GM19193 (cell line): ENCODE results near the gene CTDSP2.

Source experiments
- POLR2A ChIP-seq: IDR thresholded peaks from 4 replicates; pipeline ENCODE4 v1.6.1; 2011; ENCODE audit not compliant: insufficient read depth, insufficient read length; ENCODE audit errors: extremely low read depth

The CTDSP2 gene

GRCh38 chr12:57868221-57868620, 21.7 kb upstream of the CTDSP2 start:
- TF ChIP-seq POLR2A: no peak

GRCh38 chr12:57866308-57867019, 19.9 kb upstream of the CTDSP2 start:
- no peak for TF ChIP-seq POLR2A

DNA sequence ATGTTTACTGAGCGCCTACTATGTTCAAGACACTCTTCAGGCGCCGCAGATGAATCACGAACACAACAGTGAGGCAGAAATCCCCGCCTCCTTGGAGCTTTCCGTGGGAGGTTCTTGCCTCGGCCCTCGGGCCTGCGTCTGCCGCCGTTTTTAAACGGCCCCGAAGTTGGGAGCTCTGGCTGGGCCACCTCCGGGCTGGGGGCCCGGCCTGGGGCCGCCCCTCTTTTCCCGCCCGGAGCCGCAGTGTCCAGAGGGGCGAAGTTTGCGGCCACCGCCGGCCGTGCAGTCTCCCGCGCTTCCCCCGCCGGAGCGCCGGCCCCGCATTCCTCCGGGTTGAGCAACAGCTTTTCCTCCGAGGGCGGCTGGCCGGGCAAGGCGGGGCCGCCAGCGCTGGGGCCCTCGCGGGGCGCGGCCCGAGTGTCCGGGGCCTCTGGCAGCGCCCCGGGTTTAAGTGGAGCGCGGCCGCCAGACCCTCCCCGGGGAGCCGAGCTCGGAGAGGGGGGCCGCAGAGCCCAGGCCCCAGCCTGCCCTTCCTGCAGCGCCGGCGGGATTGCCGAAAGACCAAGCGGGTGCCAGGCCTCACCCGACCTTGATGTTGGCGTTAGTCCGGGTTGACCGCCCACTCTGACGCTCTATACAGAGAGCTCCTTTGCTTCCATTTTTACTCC, 18.7 kb upstream of the CTDSP2 start:
- no peak for TF ChIP-seq POLR2A

DNA sequence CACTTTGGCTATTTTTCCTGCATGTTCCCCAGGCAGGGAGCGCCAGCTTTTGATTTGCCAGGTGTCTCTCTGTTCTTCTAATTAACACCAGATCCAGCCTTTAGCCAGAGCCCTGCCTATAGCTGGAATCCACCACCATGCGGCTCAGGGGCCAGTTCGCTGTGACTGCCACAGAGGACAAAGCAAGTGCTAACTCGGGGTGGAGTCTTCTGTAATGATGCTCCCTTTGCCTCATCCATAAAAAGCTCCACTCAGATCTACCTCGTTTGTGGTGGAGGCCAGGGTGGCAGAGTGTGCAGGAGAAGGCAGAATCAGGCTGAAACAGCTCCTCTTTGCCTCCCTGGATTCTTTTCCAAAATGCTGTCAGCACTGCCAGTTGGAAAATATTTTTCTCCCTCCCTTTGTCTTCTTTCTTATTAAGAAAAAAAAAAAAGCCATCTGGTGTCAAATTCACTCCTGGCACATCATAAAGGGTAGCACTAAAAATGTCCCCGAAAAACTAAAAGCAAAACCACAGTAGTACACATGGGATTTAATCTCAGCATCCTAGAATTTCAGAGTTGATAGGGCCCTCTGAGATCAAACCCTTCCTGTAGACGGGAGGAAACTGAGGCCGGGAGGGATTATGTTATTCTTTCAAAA, 18.0 kb upstream of the CTDSP2 start:
- TF ChIP-seq POLR2A: no peak

GRCh38 chr12:57863676-57864075, 17.1 kb upstream of the CTDSP2 start:
- no peak for TF ChIP-seq POLR2A

GRCh38 chr12:57861967-57862366, 15.4 kb upstream of the CTDSP2 start:
- no peak for TF ChIP-seq POLR2A

DNA sequence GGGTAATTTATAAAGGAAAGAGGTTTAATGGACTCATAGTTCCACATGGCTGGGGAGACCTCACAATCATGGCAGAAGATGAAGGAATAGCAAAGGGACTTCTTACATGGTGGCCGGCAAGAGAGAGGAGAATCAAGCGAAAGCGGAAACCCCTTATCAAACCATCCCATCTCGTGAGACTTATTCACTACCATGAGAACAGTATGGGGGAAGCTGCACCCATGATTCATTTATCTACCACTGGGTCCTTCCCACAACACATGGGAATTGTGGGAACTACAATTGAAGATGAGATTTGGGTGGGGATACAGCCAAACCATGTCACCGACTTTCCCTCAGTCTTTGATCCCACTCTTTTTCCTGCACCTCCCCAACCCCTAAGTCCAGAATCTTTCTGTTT, 12.6 kb upstream of the CTDSP2 start:
- TF ChIP-seq POLR2A: no peak

- no peak for TF ChIP-seq POLR2A
Observed at GRCh38 chr12:57854965-57855364, 8.4 kb upstream of the CTDSP2 start.

DNA sequence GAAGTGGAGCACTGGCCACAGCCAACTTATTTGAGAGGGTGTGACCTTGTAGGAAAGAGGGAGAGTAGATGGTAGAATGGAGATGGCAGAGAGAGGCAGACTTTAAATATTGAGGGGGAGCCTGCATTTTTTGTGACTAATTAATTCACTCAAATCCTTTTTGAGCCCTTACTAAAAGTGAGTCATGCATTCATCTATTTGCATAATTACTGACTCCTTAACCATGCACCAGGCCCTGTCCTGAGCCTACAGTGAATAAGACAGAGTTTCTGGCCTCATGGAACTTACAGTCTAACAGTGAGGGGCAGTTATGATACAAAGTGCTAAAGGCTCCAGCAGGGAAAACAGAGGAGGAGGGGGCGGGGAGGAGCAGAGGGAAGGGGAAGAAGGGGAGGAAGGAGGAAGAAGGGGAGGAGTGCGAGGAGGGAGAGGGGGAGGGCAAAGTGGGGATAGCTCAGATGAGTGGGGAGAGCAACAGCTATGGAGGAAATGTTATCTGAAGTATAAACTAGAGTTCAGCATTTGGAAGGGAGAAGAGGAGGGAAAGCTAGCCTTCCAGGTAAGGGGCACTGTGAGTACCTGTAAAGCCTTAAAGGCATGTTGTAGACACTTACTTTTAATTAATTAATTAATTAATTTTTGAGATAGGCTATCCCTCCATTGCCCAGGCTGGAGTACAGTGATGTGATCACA, 7.5 kb upstream of the CTDSP2 start:
- no peak for TF ChIP-seq POLR2A

DNA sequence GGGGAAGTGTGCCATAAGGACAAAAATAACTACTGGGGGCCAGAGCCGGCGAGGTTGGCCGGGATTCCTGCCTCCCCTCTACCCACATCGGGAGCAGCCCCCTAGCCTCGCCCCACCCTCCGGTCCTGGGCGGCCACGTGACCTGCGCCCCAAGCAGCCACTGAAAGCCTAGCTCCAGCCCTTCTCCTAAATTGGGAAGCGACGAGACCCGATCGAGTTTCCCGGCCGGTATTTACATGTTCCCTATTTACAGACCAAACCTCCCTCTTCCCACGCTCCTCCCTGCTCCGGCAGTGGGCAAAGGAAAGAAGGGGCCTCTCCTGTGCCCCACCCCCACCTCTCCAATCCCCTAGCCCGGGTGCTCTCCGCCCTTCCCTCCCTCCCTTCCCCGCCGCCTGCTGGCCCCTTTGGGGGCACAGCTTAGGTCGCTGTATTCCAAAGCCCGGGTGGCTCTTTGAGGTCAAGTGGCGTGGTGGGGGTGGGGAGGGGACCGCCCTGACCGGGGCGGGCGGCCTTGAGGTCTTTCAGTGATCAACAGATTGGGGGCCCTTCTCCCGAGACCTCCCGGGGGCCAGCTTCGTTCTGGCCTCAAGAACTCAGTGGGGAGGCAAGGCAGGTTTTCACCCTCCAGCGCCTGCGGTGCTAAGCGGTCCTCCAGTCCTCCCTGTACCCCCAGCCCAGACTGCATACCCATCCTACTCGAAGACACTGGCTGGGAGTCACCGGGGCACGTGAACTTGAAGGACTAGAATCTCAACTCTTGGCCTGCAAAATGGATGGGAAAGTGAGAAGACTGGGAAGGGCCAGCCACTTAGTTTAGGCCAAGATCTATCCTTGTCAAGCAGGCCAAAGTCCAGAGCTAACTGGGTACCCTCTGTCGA, 6.3 kb upstream of the CTDSP2 start:
- no peak for TF ChIP-seq POLR2A

GRCh38 chr12:57852200-57852599, 5.7 kb upstream of the CTDSP2 start:
- no peak for TF ChIP-seq POLR2A

GRCh38 chr12:57851552-57851951, 5.0 kb upstream of the CTDSP2 start:
- no peak for TF ChIP-seq POLR2A

DNA sequence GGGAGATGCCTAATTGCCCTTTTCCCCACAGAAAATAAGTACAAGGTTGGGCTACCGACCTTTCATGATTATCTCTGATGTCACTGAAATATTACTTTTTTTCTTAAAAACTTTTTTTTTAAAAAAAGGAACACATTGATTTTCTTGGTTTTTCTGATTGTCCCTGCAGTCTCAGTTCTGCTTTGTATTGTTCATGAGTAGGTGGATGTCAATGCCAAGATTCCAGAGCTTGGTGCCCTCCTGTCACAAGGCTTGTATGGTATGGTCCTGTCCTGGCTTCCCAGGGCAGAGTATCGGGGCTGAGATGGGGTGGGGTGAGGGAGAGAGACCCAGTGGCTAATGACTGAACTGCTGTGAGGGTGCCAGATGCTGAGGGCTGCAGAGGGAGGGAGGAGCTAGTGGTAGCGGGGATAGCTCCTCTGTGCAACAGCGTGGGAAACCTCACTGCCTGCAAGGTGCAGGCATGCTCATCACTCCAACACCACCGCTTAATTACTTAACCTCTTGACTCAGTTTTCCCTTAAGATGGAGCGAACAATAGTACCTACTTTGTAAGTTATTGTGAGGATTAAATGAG, 4.4 kb upstream of the CTDSP2 start:
- no peak for TF ChIP-seq POLR2A

- TF ChIP-seq POLR2A: no peak
Observed at GRCh38 chr12:57849035-57849434, 2.5 kb upstream of the CTDSP2 start.
